Measurements from ENCODE around the gene INPP5J. TPM values are rescaled to one million over a fixed set of nuclear protein-coding genes. Genes with fewer than 3 reads are reported as not detected.

INPP5J gene
- total RNA-seq, 2 donors from 2014 or later, result 18.3 to 18.4 TPM

DNA sequence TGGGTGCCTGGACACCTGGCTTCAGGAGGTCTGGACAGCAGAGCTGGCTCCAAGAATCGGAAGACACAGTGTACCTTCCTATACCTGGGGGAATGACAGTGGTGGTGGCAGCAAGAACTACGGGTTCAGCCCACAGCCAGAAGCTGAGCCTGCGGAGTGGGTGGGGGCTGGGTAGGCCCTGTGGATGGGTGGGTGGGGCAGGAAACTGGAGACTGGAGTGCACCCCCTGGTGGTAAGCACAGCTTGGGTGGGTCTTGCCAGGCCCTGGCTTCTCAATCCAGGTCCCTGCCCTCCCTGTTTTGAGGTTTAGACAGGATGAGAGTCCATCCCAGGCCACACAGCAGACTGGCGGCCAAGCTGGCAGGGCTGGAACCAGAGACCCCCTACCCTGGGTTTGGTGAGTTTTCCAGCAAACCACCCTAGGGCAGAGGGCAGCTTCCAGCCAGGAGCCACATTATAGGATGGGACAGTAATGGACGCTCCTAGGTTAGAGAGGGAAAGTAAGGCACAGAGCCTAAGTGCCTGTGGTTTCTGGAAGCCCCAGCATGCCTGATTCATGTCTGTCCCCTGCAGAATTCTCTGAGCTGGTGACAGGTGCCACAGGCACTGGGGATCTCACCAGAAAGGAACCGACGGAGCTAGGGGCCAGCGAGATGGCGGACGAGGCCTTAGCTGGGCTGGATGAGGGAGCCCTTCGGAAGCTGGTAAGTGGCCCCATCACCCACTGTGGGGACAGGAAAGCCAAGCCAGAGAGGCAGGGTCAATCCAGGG is 40.0 kb upstream of the INPP5J start:
- H3K9me3 ChIP-seq, result no peaks in the 10 kb centered on the region
- H3K9ac ChIP-seq (ENCODE audit: low read depth in 2 of 2, low read length in 2 of 2), result peak overlapping the region; percentile 85 to 98
- H3K4me1 ChIP-seq, result peaks cover 28% of the 10 kb centered on the region
- intact Hi-C loops (cut with DNase I), result loop anchor here (5.0 kb wide), 1 partner anchor 115 kb away; the partner anchor contains the start of genes MORC2 and TUG1
- H3K27ac ChIP-seq, result peak overlapping the region; percentile 86
- DNase-seq, result peak; percentile 92
- TF ChIP-seq, protein P1, sequence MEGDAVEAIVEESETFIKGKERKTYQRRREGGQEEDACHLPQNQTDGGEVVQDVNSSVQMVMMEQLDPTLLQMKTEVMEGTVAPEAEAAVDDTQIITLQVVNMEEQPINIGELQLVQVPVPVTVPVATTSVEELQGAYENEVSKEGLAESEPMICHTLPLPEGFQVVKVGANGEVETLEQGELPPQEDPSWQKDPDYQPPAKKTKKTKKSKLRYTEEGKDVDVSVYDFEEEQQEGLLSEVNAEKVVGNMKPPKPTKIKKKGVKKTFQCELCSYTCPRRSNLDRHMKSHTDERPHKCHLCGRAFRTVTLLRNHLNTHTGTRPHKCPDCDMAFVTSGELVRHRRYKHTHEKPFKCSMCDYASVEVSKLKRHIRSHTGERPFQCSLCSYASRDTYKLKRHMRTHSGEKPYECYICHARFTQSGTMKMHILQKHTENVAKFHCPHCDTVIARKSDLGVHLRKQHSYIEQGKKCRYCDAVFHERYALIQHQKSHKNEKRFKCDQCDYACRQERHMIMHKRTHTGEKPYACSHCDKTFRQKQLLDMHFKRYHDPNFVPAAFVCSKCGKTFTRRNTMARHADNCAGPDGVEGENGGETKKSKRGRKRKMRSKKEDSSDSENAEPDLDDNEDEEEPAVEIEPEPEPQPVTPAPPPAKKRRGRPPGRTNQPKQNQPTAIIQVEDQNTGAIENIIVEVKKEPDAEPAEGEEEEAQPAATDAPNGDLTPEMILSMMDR (IDR thresholded peaks at IDR 0.05), result peak; percentile 57
- H3K4me3 ChIP-seq, result peak overlapping the region; percentile 61
- H3K36me3 ChIP-seq, result no peaks in the 10 kb centered on the region
- H3K27me3 ChIP-seq, result no peaks in the 10 kb centered on the region

DNA sequence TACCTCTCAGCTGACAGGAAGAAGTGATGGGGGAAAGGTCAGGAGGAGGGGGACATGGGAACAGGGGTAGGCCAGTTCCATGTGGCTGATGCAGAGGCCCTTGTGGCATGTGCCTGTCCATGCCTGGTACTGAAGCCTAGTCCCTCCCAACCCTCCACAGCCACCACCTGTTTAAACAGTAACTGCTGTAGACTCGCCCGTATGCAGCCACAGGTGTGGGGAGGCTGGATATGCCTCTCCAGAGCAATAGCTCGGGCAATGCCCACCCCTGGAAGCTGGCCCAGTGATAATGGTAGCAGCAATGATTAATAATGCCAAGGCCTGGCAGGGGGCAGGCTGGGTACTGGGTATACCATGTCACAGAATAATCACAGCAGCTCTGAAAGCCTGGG is 39.4 kb upstream of the INPP5J start:
- peak overlapping the region; percentile 61 for H3K4me3 ChIP-seq
- TF ChIP-seq, protein P1 (IDR thresholded peaks at IDR 0.05), result no peak
- H3K9ac ChIP-seq (ENCODE audit: low read depth in 2 of 2, low read length in 2 of 2), result peak overlapping the region; percentile 53 to 98
- peak overlapping the region; percentile 86 for H3K27ac ChIP-seq
- H3K4me1 ChIP-seq, result peaks cover 28% of the 10 kb centered on the region
- no peaks in the 10 kb centered on the region for H3K36me3 ChIP-seq
- DNase-seq, result peak; percentile 82
- intact Hi-C loops (cut with DNase I), result loop anchor here (5.0 kb wide), 1 partner anchor 116 kb away; the partner anchor contains the start of genes MORC2 and TUG1
- H3K9me3 ChIP-seq, result no peaks in the 10 kb centered on the region
- H3K27me3 ChIP-seq, result no peaks in the 10 kb centered on the region

DNA sequence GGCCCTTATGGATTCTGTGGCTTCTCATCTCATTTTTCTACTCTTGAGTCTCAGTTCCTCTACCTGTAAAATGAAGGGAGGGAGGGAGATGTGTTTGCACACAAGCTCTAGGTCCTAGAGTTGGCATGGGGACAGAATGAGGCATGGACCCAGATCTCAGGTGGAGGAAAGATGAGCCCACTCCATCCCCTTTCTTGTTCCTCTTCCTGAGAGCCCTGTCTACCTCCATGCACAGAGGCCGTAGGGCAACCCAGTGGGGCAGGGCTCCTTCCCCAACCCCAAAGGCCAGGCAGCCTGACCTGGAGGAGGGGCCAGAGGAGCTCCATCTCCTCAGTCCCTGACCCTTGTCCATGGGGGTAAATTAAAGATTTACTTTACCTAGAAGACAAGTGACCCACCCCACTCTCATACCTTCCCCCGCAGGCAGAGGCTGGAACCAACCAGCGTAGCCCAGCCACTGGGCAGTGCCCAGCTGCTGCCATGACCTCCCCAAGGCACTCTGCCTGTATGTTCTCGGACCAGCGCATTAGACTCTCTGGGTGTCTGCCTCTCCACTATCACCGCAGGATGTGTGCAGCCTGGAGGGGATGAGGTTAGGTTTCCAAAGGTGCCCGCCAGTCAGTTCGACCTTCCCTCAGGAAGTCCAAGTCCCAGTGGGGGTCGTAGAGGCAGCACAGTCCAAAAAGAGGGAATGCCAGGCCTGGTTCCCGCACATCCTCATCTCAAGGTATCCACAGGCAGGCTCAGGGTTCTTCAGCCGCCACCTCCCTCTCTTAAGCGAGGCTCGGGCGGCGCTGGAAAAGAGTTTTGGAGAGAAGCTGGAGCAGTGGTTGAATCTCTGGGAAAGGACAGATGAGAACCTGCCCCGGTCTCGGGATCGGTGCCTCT is 38.6 kb upstream of the INPP5J start:
- no peaks in the 10 kb centered on the region for H3K36me3 ChIP-seq
- intact Hi-C loops (cut with DNase I), result loop anchor here (5.0 kb wide), 1 partner anchor 117 kb away; the partner anchor contains the start of genes MORC2 and TUG1

DNA sequence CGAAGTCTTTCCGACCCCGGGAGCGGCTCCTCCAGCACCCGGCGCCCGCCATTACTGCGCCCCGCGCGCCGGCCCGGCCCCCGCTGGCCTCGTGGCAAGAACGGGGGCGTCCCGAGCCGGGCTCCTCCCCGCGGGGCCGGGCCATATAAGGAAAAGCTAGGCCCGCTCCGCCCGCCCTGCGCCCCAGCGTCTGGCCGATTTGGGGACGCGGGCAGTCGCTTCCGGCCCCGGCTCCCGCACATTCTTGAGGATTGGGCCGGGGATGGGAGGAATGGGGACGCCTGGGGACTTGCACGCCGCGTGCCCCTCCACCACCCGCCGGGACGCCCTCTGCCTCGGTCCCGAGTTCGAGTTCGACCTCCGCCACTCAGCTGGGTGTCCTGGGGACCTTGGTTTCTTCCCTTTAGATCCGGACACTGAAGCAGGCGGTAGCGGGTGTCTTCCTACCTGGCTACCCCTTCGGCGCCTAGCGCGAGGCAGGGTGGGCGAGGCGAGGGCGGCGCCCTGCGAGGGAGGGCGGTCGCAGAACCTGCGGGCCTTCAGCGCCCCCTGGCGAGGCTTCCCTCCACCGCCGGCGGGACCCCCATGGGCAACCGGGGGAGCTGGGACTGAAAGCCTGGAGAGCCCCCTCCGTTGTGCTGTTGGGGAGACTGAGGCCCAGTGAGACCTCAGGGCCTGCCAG is 37.8 kb upstream of the INPP5J start:
- peak overlapping the region; percentile 79 to 98 for H3K9ac ChIP-seq (ENCODE audit: low read depth in 2 of 2, low read length in 2 of 2)
- H3K4me1 ChIP-seq, result peaks cover 28% of the 10 kb centered on the region
- TF ChIP-seq, protein P1 (IDR thresholded peaks at IDR 0.05), result peak; percentile 92

More for the DNA sequence above, 38.6 kb upstream of the INPP5J start:
- peak; percentile 46 for DNase-seq
- Histone ChIP-seq H3K4me3 (peak overlapping the region; percentile 61), H3K27me3 (no peaks in the 10 kb centered on the region), H3K4me1 (peaks cover 28% of the 10 kb centered on the region), H3K27ac (peak overlapping the region; percentile 86), H3K9me3 (no peaks in the 10 kb centered on the region), H3K9ac (ENCODE audit: low read depth in 2 of 2, low read length in 2 of 2) (peak overlapping the region; percentile 79 to 98)
- TF ChIP-seq, protein P1 (IDR thresholded peaks at IDR 0.05), result no peak

DNA sequence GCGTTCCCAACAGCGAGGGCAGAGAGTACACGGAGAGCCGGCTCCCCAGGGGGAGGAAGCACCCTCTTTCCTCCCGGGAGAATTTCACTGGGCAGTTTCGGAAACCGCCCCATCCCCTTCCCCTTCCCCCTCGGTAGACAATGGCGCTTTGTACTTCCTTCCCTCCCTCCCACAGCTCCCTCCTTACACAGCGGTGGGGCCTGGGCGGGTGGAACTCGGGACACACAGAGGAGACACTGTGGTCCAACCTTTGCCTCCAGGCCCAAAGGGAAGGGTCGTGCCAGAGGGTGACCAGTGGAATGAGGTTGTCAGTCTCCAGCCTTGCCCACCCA is 37.3 kb upstream of the INPP5J start:
- Histone ChIP-seq H3K9me3 (no peaks in the 10 kb centered on the region), H3K9ac (ENCODE audit: low read depth in 2 of 2, low read length in 2 of 2) (peak overlapping the region; percentile 79 to 98), H3K27ac (peak overlapping the region; percentile 86), H3K4me1 (peaks cover 26% of the 10 kb centered on the region), H3K27me3 (no peaks in the 10 kb centered on the region), H3K36me3 (no peaks in the 10 kb centered on the region), H3K4me3 (peak overlapping the region; percentile 61)
- TF ChIP-seq, protein P1 (IDR thresholded peaks at IDR 0.05), result no peak
- intact Hi-C loops (cut with DNase I), result loop anchor here (1.0 kb wide), 1 partner anchor 137 kb away; no protein-coding TSS in a partner anchor
- DNase-seq, result peak; percentile 38

More for the DNA sequence above, 37.8 kb upstream of the INPP5J start:
- DNase-seq, result peak; percentile 89
- intact Hi-C loops (cut with DNase I), result loop anchor here (1.0 to 5.0 kb wide), 2 partner anchors 118 to 137 kb away; partner anchors contain the start of genes MORC2 and TUG1
- Histone ChIP-seq H3K27ac (peak overlapping the region; percentile 86), H3K27me3 (no peaks in the 10 kb centered on the region), H3K36me3 (no peaks in the 10 kb centered on the region), H3K9me3 (no peaks in the 10 kb centered on the region), H3K4me3 (peak overlapping the region; percentile 61)

Data from colonic mucosa (tissue), 4 donors.